Astrocyte (in vitro differentiated cells and primary cell): ENCODE results near the gene EIF3K.

Experiments
- CTCF ChIP-seq: IDR thresholded peaks from 2 replicates; pipeline ENCODE4 v1.5.1; 2011; ENCODE audit warnings: low read depth, mild to moderate bottlenecking, inconsistent platforms, low read length, moderate library complexity; ENCODE audit not compliant: insufficient read depth
- EZH2 ChIP-seq: IDR thresholded peaks from 2 replicates; pipeline ENCODE4 v1.6.1; 2012; ENCODE audit warnings: mild to moderate bottlenecking, low read length, inconsistent platforms; ENCODE audit not compliant: insufficient read depth

- no peak for TF ChIP-seq CTCF
- no peak for TF ChIP-seq EZH2
These were observed 43.7 kb downstream of the EIF3K start for GRCh38 chr19:38662537-38663155.
